Measurements from ENCODE around the gene ANO10. TPM values are rescaled to one million over a fixed set of nuclear protein-coding genes. Genes with fewer than 3 reads are reported as not detected.
"Not testable (repeated sequence)": the region's sequence is repeated elsewhere in the genome, so short reads cannot be mapped to it uniquely, and the experiment has no call there.

ANO10 gene
- total RNA-seq, 1 donor from 2014 or later: 32.8 TPM

GRCh38 chr3:43583481-43583880 is 38.3 kb downstream of the ANO10 start:
- H3K9me3 Mint-ChIP-seq (ENCODE audit: unreplicated experiment): no peaks in the 10 kb centered on the region
- H3K4me3 Mint-ChIP-seq (ENCODE audit: unreplicated experiment): no peak overlapping the region
- no peak for TF ChIP-seq CTCF (IDR thresholded peaks at IDR 0.05)
- H3K27ac Mint-ChIP-seq (ENCODE audit: unreplicated experiment): no peak overlapping the region
- no peak for DNase-seq (ENCODE audit: extremely low spot score, unreplicated experiment)
- H3K4me1 Mint-ChIP-seq (ENCODE audit: unreplicated experiment): peaks cover 32% of the 10 kb centered on the region
- H3K36me3 Mint-ChIP-seq (ENCODE audit: unreplicated experiment): no peaks in the 10 kb centered on the region
- H3K27me3 Mint-ChIP-seq (ENCODE audit: unreplicated experiment): no peaks in the 10 kb centered on the region

GRCh38 chr3:43582866-43583265 is 38.9 kb downstream of the ANO10 start:
- Mint-ChIP-seq H3K27ac (ENCODE audit: unreplicated experiment) (no peak overlapping the region), H3K4me1 (ENCODE audit: unreplicated experiment) (peaks cover 32% of the 10 kb centered on the region), H3K27me3 (ENCODE audit: unreplicated experiment) (no peaks in the 10 kb centered on the region), H3K36me3 (ENCODE audit: unreplicated experiment) (no peaks in the 10 kb centered on the region), H3K4me3 (ENCODE audit: unreplicated experiment) (no peak overlapping the region), H3K9me3 (ENCODE audit: unreplicated experiment) (no peaks in the 10 kb centered on the region)
- DNase-seq (ENCODE audit: extremely low spot score, unreplicated experiment): no peak
- TF ChIP-seq CTCF (IDR thresholded peaks at IDR 0.05): no peak

- peaks cover 2% of the 10 kb centered on the region for H3K36me3 Mint-ChIP-seq (ENCODE audit: unreplicated experiment)
These were observed 40.5 kb downstream of the ANO10 start for GRCh38 chr3:43581343-43581742.

GRCh38 chr3:43580181-43580580 is 41.6 kb downstream of the ANO10 start:
- Mint-ChIP-seq H3K9me3 (ENCODE audit: unreplicated experiment) (no peaks in the 10 kb centered on the region), H3K4me1 (ENCODE audit: unreplicated experiment) (peaks cover 22% of the 10 kb centered on the region), H3K4me3 (ENCODE audit: unreplicated experiment) (no peak overlapping the region), H3K27me3 (ENCODE audit: unreplicated experiment) (no peaks in the 10 kb centered on the region), H3K27ac (ENCODE audit: unreplicated experiment) (no peak overlapping the region), H3K36me3 (ENCODE audit: unreplicated experiment) (peaks cover 2% of the 10 kb centered on the region)
- DNase-seq (ENCODE audit: extremely low spot score, unreplicated experiment): no peak
- TF ChIP-seq CTCF (IDR thresholded peaks at IDR 0.05): no peak

More at GRCh38 chr3:43581343-43581742, 40.5 kb downstream of the ANO10 start:
- Mint-ChIP-seq H3K27me3 (ENCODE audit: unreplicated experiment) (no peaks in the 10 kb centered on the region), H3K9me3 (ENCODE audit: unreplicated experiment) (no peaks in the 10 kb centered on the region), H3K4me1 (ENCODE audit: unreplicated experiment) (peaks cover 28% of the 10 kb centered on the region), H3K27ac (ENCODE audit: unreplicated experiment) (no peak overlapping the region), H3K4me3 (ENCODE audit: unreplicated experiment) (no peak overlapping the region)
- TF ChIP-seq CTCF (IDR thresholded peaks at IDR 0.05): no peak
- no peak for DNase-seq (ENCODE audit: extremely low spot score, unreplicated experiment)

- no peak for TF ChIP-seq CTCF (IDR thresholded peaks at IDR 0.05)
- Mint-ChIP-seq H3K9me3 (ENCODE audit: unreplicated experiment) (no peaks in the 10 kb centered on the region), H3K4me1 (ENCODE audit: unreplicated experiment) (no peaks in the 10 kb centered on the region), H3K36me3 (ENCODE audit: unreplicated experiment) (peaks cover 2% of the 10 kb centered on the region), H3K27me3 (ENCODE audit: unreplicated experiment) (no peaks in the 10 kb centered on the region), H3K27ac (ENCODE audit: unreplicated experiment) (no peak overlapping the region), H3K4me3 (ENCODE audit: unreplicated experiment) (no peak overlapping the region)
- DNase-seq (ENCODE audit: extremely low spot score, unreplicated experiment): no peak
These were observed 48.2 kb downstream of the ANO10 start for GRCh38 chr3:43573576-43573975.

GRCh38 chr3:43565661-43566341 is 56.0 kb downstream of the ANO10 start:
- not testable (repeated sequence) for H3K36me3 Mint-ChIP-seq (ENCODE audit: unreplicated experiment); DNase-seq (ENCODE audit: extremely low spot score, unreplicated experiment); H3K27me3 Mint-ChIP-seq (ENCODE audit: unreplicated experiment); H3K27ac Mint-ChIP-seq (ENCODE audit: unreplicated experiment); H3K4me1 Mint-ChIP-seq (ENCODE audit: unreplicated experiment); H3K9me3 Mint-ChIP-seq (ENCODE audit: unreplicated experiment)
- H3K4me3 Mint-ChIP-seq (ENCODE audit: unreplicated experiment): peak overlapping the region; percentile 40
